ENCODE results near the gene ZDHHC1.

ZDHHC1 gene

DNA sequence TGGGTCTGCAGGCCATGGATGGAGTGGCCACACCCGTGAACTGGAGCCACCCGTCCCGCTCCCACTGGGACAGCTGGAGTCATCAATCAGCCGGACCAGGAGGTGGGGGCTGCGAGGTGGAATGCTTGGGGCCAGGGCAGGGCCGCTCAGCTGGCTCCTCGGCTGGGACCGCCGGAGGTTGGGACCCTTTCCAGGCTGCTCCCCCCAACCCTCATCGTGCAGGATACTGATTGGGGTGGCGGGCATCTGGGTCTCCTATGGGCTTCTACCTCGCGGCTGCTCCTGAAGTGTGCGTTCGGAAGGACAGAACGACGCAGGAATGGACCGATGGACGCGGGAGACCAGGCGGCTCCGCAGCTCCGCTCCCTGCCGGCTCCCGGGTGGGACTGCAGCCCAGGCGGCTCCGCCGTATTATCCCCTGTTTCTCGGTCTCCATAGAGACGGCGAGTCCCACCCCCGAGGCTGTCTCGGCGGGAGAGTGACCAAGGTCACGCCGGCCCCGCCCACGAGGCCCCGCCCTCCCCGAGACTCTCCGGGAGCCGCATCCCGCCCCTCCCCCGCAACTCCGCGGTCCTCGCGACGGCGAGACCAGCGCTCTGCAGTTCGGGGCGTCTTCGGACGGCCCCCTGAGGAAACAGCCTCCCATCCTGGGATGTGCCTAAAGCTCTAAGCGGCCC lies 23.0 kb downstream of the ZDHHC1 start, which contains the start of gene TPPP3:
Gene TPPP3, minus strand, starts transcription at position 388 of the 677 bp plus-strand sequence. CDS start 2,387 bp downstream, outside the sequence.
- Histone ChIP-seq H3K4me1 (ENCODE audit: control insufficient read depth, insufficient read depth, low read length) (peaks cover 62% of the 10 kb centered on the region), H3K9me3 (ENCODE audit: control insufficient read depth, low read length) (no peaks in the 10 kb centered on the region), H3K27me3 (ENCODE audit: control insufficient read depth, insufficient read depth, low read length) (peaks cover 6% of the 10 kb centered on the region), H3K4me3 (ENCODE audit: low read length) (peak within 1 kb of the TSS; percentile 85), H3K36me3 (ENCODE audit: control insufficient read depth, insufficient read depth, low read length) (no peaks in the 10 kb centered on the region), H3K9ac (ENCODE audit: low read length) (peak within 1 kb of the TSS; percentile 72)

DNA sequence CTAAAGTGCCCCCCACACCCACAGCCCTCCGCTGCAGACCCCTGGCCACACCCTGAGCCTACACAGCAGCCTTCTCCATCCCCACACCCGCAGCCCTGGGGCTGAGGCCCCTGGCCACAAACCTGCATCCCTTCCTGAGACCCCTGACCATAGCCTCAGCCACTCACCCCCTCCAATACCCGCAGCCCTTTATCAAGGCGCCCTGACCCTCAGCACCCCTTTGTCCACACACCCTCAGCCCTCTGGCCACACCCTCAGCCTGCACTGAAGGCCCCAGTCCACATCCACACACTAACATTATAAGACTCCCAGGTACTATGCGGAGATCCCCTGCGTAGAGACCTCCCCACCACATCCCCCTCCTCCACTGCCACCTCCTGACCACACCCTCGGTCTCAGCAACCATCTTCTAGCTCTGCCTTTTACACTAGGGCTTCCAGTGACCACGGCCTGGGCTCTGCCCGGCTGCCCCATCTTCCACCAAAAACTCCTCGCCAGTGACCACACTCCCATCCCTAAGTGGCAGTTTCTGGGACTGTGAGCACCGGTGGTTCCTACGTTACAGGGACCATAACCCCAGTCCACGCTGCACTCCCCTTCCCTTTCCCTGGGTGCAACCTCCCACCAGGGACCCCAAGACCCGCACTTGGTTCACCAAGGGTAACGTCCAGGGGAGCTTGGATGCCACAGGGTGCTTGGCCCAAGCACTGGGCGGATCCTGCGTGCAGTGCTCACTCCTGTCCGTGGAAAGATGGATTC lies 23.8 kb downstream of the ZDHHC1 start:
- H3K36me3 ChIP-seq (ENCODE audit: control insufficient read depth, insufficient read depth, low read length): no peaks in the 10 kb centered on the region
- H3K4me1 ChIP-seq (ENCODE audit: control insufficient read depth, insufficient read depth, low read length): peaks cover 61% of the 10 kb centered on the region
- H3K27me3 ChIP-seq (ENCODE audit: control insufficient read depth, insufficient read depth, low read length): peaks cover 6% of the 10 kb centered on the region
- peak overlapping the region; percentile 72 for H3K9ac ChIP-seq (ENCODE audit: low read length)
- H3K9me3 ChIP-seq (ENCODE audit: control insufficient read depth, low read length): no peaks in the 10 kb centered on the region
- peak overlapping the region; percentile 85 for H3K4me3 ChIP-seq (ENCODE audit: low read length)

- H3K9ac ChIP-seq (ENCODE audit: low read length): peak overlapping the region; percentile 72
- H3K9me3 ChIP-seq (ENCODE audit: control insufficient read depth, low read length): no peaks in the 10 kb centered on the region
- peak overlapping the region; percentile 85 for H3K4me3 ChIP-seq (ENCODE audit: low read length)
- peaks cover 52% of the 10 kb centered on the region for H3K4me1 ChIP-seq (ENCODE audit: control insufficient read depth, insufficient read depth, low read length)
- no peaks in the 10 kb centered on the region for H3K36me3 ChIP-seq (ENCODE audit: control insufficient read depth, insufficient read depth, low read length)
- H3K27me3 ChIP-seq (ENCODE audit: control insufficient read depth, insufficient read depth, low read length): peaks cover 6% of the 10 kb centered on the region
Measured at GRCh38 chr16:67391424-67392300, 24.6 kb downstream of the ZDHHC1 start.

DNA sequence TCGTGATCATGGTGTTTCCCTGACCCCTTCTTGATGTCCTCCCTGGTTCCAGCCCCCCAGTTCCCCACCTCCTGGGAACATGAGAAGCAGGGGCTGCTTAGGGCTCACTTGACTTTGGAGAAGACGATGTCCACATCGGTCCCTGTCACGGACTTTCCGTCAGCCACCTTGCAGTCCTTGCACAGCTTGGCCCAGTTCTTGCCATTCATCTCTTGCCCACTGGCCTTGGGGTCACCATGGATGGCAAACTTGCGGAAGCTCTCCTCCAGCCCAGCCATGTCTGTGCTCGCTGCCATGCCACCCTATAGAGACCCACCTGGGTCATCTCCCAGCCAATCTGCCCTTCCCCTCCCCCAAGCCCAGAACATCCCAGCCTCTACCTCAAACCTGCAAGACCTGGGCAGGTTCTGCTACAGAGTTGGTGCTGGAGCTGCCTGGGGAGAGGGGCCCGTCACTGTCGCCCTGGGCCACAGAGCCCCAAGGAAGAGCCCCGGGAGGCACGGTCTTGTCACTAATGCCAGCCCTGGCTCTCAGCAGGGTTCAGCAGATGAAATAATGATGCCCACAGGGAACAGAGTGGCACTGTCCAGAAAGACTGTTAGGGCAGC lies 25.4 kb downstream of the ZDHHC1 start:
- Histone ChIP-seq H3K27me3 (ENCODE audit: control insufficient read depth, insufficient read depth, low read length) (peaks cover 6% of the 10 kb centered on the region), H3K4me1 (ENCODE audit: control insufficient read depth, insufficient read depth, low read length) (peaks cover 45% of the 10 kb centered on the region), H3K36me3 (ENCODE audit: control insufficient read depth, insufficient read depth, low read length) (no peaks in the 10 kb centered on the region), H3K4me3 (ENCODE audit: low read length) (no peak overlapping the region), H3K9me3 (ENCODE audit: control insufficient read depth, low read length) (no peaks in the 10 kb centered on the region), H3K9ac (ENCODE audit: low read length) (no peak overlapping the region)

DNA sequence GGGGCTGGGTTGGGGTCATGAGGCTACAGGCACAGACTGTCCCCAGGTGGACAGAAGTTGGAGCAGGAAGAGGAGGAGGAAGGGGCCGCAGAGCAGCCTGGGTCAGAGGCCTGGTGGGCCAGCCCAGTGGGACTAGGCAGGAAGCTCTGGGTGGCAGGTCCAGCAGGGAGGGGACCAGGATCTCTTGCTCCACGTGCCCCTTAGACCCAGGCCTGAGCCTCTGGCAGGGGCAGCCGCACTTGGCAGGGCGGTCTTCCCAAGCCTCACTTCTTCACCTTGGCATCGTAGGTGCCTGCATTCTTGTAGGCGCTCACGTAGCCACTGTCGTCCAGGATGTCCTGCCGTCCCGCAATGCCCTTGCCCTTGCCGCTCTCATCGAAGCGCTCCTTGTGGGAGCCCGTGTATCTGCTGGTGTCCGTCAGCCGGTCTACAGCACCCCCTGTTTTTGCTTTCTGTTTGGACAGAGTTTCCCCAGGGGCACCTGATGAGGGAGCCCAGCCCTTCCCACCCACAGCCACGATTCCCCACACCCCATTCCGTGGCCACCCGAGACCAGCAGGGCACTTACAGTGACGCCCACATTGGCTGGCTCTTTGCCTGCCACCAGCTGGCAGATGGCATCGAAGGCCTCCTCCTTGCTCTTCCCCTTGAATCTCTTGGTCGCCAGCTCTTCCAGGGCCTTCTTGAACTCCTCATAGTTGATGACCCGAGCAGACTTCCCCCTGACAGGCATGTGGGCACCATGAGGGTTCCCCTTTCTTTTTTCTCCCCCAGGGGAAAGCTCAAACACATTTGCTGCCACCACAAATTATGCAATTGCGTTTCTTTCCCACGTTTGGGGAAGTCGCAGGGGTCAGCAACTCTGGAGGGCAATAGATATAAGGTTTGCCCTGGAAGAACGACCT lies 26.1 kb downstream of the ZDHHC1 start:
- Histone ChIP-seq H3K27me3 (ENCODE audit: control insufficient read depth, insufficient read depth, low read length) (peaks cover 6% of the 10 kb centered on the region), H3K9me3 (ENCODE audit: control insufficient read depth, low read length) (no peaks in the 10 kb centered on the region), H3K4me3 (ENCODE audit: low read length) (no peak overlapping the region), H3K36me3 (ENCODE audit: control insufficient read depth, insufficient read depth, low read length) (no peaks in the 10 kb centered on the region), H3K9ac (ENCODE audit: low read length) (no peak overlapping the region), H3K4me1 (ENCODE audit: control insufficient read depth, insufficient read depth, low read length) (peaks cover 37% of the 10 kb centered on the region)

DNA sequence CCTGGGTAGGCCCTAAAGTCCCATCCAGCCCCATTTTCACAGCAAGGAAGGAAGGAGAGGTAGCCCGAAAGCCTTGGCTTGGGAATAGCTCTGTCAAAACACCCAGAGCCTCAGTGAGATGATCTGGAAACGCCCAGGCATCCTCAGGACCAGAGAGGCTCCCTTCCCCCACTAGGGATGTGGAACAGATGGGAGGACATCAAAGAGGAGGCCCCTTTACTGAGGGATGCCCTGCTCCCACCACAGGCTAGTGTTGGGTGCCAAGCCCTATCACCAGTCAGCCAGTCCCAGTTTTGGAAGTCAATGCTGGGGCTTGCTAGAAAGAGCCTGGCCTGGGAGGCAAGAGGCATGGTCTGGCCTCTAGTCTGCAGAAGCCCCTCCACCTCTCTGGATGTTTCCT lies 27.7 kb downstream of the ZDHHC1 start:
- no peak overlapping the region for H3K4me3 ChIP-seq (ENCODE audit: low read length)
- H3K4me1 ChIP-seq (ENCODE audit: control insufficient read depth, insufficient read depth, low read length): peaks cover 25% of the 10 kb centered on the region
- H3K27me3 ChIP-seq (ENCODE audit: control insufficient read depth, insufficient read depth, low read length): peaks cover 1% of the 10 kb centered on the region
- no peaks in the 10 kb centered on the region for H3K9me3 ChIP-seq (ENCODE audit: control insufficient read depth, low read length)
- no peak overlapping the region for H3K9ac ChIP-seq (ENCODE audit: low read length)
- no peaks in the 10 kb centered on the region for H3K36me3 ChIP-seq (ENCODE audit: control insufficient read depth, insufficient read depth, low read length)

DNA sequence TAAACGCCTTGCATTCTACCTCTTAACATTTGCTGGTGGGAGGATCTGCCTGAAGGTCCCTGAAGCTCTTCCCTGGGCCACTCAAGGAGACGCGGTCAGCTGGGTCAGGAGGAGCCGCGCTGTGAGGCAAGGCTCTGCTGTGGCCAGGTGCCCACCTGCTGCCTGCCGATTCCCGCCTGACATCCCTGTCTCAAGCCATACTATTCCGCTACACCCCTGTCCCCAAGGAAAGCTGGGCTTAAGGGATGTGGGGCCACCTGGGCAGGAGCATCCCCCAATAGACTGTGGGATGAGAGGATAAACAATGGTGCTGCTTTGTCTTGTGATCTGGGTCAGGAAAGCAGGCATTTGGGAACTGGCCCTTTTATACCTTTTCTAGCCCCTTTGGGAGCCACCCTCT lies 28.1 kb downstream of the ZDHHC1 start:
- H3K4me3 ChIP-seq (ENCODE audit: low read length): no peak overlapping the region
- H3K27me3 ChIP-seq (ENCODE audit: control insufficient read depth, insufficient read depth, low read length): no peaks in the 10 kb centered on the region
- H3K36me3 ChIP-seq (ENCODE audit: control insufficient read depth, insufficient read depth, low read length): no peaks in the 10 kb centered on the region
- no peak overlapping the region for H3K9ac ChIP-seq (ENCODE audit: low read length)
- peaks cover 24% of the 10 kb centered on the region for H3K4me1 ChIP-seq (ENCODE audit: control insufficient read depth, insufficient read depth, low read length)
- no peaks in the 10 kb centered on the region for H3K9me3 ChIP-seq (ENCODE audit: control insufficient read depth, low read length)

DNA sequence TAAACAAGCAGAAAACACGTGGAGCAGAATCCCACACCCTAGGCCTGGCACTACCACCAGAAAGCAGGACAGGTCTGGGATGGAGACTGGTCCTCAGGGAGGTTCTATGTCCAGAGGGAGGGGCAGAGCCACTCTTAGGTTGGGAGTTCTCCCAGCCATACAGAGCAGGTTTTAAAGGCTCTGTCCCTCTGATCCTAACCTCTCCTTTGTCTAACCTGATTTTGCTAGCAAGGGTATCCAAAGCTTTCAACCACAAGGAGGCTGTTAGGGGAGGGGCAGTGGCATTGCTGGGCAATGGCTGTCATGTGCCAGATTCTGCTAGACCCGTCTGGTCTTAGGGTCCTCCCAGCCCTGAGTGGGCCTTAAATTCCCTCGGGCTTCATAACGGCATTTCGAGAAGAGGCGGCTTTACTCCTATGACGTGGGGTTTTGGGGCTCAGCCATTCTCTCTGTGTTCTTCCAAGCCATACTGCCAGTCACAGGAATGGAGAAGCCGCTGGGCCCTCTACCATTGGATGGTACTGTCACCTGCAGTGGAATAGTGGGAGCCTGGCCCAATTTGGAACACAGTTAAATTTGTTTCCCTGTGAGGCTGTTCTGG lies 28.7 kb downstream of the ZDHHC1 start:
- Histone ChIP-seq H3K27me3 (ENCODE audit: control insufficient read depth, insufficient read depth, low read length) (no peaks in the 10 kb centered on the region), H3K36me3 (ENCODE audit: control insufficient read depth, insufficient read depth, low read length) (no peaks in the 10 kb centered on the region), H3K4me3 (ENCODE audit: low read length) (no peak overlapping the region), H3K9ac (ENCODE audit: low read length) (no peak overlapping the region), H3K9me3 (ENCODE audit: control insufficient read depth, low read length) (no peaks in the 10 kb centered on the region), H3K4me1 (ENCODE audit: control insufficient read depth, insufficient read depth, low read length) (peaks cover 17% of the 10 kb centered on the region)

DNA sequence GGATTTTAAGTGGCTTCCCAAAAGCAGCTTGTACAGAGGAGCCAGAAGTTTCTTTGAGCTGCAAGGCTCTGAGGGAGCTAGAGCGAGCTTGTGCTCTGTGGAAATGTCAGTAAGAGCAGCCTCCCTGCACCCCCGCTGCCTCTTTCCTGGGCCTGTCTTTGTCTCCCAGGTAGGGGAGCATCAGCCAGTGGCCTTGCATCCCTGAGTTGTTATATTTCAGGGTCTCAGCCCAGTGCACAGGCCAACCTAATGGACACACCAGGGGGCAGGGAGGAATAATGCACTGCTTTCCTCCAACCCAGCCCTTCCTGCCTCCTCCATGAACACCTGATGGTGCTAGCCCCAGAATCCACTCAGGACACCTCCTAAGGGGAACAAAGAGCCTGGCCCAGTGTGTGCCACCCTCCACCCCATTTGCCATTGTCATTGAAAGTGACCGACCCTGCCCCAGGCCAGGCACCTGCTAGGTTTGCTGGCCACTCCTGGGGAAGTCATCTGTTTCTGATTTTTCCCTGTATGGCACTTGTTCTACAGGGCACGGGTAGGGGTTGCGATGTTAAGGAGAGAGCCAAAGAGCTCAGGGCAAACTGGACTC lies 29.3 kb downstream of the ZDHHC1 start:
- Histone ChIP-seq H3K36me3 (ENCODE audit: control insufficient read depth, insufficient read depth, low read length) (no peaks in the 10 kb centered on the region), H3K4me3 (ENCODE audit: low read length) (no peak overlapping the region), H3K4me1 (ENCODE audit: control insufficient read depth, insufficient read depth, low read length) (peaks cover 11% of the 10 kb centered on the region), H3K9ac (ENCODE audit: low read length) (no peak overlapping the region), H3K9me3 (ENCODE audit: control insufficient read depth, low read length) (no peaks in the 10 kb centered on the region), H3K27me3 (ENCODE audit: control insufficient read depth, insufficient read depth, low read length) (no peaks in the 10 kb centered on the region)

GRCh38 chr16:67384778-67385510 lies 31.3 kb downstream of the ZDHHC1 start:
- H3K9me3 ChIP-seq (ENCODE audit: control insufficient read depth, low read length): no peaks in the 10 kb centered on the region
- H3K27me3 ChIP-seq (ENCODE audit: control insufficient read depth, insufficient read depth, low read length): no peaks in the 10 kb centered on the region
- H3K9ac ChIP-seq (ENCODE audit: low read length): no peak overlapping the region
- no peaks in the 10 kb centered on the region for H3K4me1 ChIP-seq (ENCODE audit: control insufficient read depth, insufficient read depth, low read length)
- no peaks in the 10 kb centered on the region for H3K36me3 ChIP-seq (ENCODE audit: control insufficient read depth, insufficient read depth, low read length)
- H3K4me3 ChIP-seq (ENCODE audit: low read length): no peak overlapping the region

Data from mucosa of stomach (tissue), 1 donor.